IPS-NIHi7 (cell line): ENCODE data around the gene KRT34.

ENCODE experiments used
- DNase-seq: peaks from one replicate; pipeline ENCODE4 v3.0.0; 2012; ENCODE audit warnings: mixed read lengths; ENCODE audit errors: extremely low spot score

KRT34 gene

DNA sequence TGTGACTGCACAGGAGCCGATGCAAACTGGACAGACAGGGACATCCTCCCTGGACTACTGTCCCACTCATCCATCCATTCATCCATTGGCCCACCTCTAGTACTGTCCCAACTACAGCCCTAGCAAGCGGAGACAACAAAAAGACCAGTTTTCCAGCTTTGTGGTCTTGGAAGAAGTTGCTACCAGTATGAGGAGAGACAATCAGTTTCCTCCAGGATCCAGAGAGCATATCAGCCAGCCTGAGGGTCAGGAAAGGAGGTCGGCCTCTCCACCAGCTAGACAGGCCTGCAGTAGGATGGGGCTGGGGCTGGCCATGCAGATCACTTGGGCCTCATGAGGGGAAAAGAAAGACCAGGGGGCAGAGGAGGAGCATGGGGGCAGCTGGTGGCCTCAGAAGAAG is 48.3 kb downstream of the KRT34 start:
- DNase-seq = no peak

- no peak for DNase-seq
Measured at GRCh38 chr17:41333098-41333497, 49.0 kb downstream of the KRT34 start.

DNA sequence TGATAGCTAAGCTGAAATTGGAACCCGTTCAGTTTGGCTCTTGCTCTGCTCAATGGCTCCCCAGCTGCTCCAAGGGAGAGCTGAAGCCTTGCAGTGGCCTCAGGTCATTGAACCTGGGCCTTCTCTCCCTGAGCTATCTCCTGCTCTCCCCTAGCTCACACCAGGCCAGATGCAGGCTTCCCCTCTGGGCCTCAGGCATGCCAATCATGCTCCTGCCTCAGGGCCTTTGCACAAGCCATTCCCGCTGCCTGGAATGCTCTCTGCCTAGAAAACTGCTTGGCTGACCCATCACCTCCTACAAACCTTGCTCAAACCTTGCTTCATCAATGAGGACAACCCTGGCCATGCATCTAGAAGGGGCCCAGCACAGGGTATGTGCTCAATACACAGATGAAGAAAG is 49.9 kb downstream of the KRT34 start:
- no peak for DNase-seq

GRCh38 chr17:41331606-41332005 is 50.5 kb downstream of the KRT34 start:
- no peak for DNase-seq

DNA sequence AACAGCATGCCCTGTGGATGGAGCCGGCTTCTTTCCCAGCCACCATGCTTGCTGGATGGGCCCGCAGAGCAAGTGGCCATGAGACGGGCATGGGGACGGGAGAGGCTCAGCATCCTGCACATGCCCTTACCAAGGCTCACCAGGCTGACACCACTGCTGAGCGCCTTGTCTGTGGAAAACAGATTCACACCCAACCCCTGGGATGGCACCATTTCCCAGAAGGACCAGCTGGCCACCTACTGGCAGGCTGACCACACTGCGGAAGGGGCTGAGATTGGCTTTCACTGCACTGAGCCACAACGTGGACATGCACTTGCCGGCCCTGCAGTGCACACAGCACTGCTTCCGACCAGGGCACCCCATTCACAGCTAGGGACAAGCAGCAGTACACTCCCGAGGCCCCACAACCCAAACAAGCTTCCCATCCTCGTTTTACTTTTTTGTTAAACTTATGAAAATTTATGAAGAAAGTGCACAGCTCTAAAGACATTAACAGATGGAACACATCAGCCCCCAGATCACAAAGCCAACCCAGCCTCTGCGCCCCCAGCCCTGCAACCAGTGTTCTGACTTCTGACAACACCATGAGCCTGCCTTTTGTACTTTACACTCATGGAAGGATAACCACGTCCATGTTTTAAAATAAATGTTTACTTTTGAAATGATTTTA is 52.7 kb downstream of the KRT34 start:
- peak; percentile 74 for DNase-seq

GRCh38 chr17:41328207-41328606 is 53.9 kb downstream of the KRT34 start:
- DNase-seq = no peak
